Neutrophil (primary cell): ENCODE measurements around the gene KCNJ16.

Source experiments
- H3K27ac ChIP-seq: fragments of 200-600 bp; sonication (generic); 2 replicates; pipeline ENCODE4 v1.5.1; 2016; ENCODE audit warnings: mild to moderate bottlenecking, moderate library complexity
- H3K27me3 ChIP-seq: fragments of 200-600 bp; sonication (generic); 2 replicates; pipeline ENCODE4 v1.6.0; 2016; ENCODE audit warnings: mild to moderate bottlenecking
- H3K36me3 ChIP-seq: fragments of 200-600 bp; sonication (generic); 2 replicates; pipeline ENCODE4 v1.5.1; 2017
- H3K4me1 ChIP-seq, 2 experiments: fragments of 200-600 bp in 1 of 2; sonication (generic) in 1 of 2; 1 replicate in 1 of 2; 2 replicates in 1 of 2; pipeline versions ENCODE4 v1.5.1 to v1.6.1; 2013 to 2016; ENCODE audit warnings: low read depth in 1 of 2, low read length in 1 of 2, mild to moderate bottlenecking in 1 of 2, moderate library complexity in 1 of 2; ENCODE audit not compliant: control insufficient read depth in 1 of 2, insufficient read depth in 1 of 2
- H3K4me3 ChIP-seq, 2 experiments: fragments of 200-600 bp in 1 of 2; sonication (generic) in 1 of 2; 1 replicate in 1 of 2; 2 replicates in 1 of 2; pipeline ENCODE4 v1.5.1; 2013 to 2016; ENCODE audit warnings: low read depth in 1 of 2, low read length in 1 of 2, mild to moderate bottlenecking in 1 of 2, moderate library complexity in 1 of 2
- H3K9me3 ChIP-seq: fragments of 200-600 bp; sonication (generic); 2 replicates; pipeline ENCODE4 v1.5.1; 2016
- CTCF ChIP-seq: fragments of 200-600 bp; sonication (generic); IDR thresholded peaks from 2 replicates; pipeline ENCODE4 v1.5.1; 2016; ENCODE audit warnings: antibody characterized with exemption

Gene KCNJ16

DNA sequence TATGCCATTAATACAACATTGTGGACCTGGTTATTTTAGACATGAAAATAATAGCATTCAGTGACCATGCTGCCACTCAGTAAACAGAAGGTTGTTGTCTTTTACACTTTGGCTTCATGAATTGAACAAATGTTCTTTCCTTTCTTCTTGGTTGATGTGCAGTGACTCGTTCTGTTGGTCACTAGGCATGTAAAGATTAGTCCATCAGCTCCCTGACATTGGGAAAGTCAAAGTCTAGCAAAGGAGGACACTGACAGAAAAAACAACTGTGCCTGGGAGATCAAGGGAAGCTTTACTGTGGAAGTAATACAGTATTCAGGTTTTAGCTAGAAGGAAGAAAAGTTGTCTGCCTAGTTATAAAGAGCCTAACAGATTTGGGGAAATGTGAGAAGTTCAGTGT, 6.9 kb downstream of the KCNJ16 start:
- H3K9me3 ChIP-seq: no peaks in the 10 kb centered on the region
- no peaks in the 10 kb centered on the region for H3K27me3 ChIP-seq
- H3K36me3 ChIP-seq: no peaks in the 10 kb centered on the region
- no peaks in the 10 kb centered on the region for H3K4me1 ChIP-seq
- H3K4me3 ChIP-seq: no peak overlapping the region
- no peak overlapping the region for H3K27ac ChIP-seq
- no peak for TF ChIP-seq CTCF

DNA sequence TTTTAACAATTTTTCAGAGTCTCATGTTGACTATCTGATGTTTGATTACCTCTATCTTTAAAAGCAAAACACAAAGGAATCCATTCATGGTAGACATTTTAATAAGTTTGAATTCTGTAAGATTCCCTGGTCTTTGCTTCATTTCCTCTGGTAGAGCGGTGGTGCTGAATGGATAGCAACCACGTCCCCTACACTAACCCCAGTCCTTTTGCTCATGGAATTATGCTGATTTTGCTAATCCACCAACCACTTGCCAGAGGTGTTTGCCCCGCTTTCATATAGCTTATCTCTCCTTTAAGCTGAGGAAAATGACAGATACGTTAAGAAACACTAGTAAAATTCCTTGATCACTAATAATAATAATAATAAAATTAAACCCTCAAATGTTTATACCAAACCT, 9.5 kb downstream of the KCNJ16 start:
- Histone ChIP-seq H3K4me3 (no peak overlapping the region), H3K9me3 (no peaks in the 10 kb centered on the region), H3K36me3 (no peaks in the 10 kb centered on the region), H3K27ac (no peak overlapping the region), H3K27me3 (no peaks in the 10 kb centered on the region), H3K4me1 (no peaks in the 10 kb centered on the region)
- TF ChIP-seq CTCF: no peak

DNA sequence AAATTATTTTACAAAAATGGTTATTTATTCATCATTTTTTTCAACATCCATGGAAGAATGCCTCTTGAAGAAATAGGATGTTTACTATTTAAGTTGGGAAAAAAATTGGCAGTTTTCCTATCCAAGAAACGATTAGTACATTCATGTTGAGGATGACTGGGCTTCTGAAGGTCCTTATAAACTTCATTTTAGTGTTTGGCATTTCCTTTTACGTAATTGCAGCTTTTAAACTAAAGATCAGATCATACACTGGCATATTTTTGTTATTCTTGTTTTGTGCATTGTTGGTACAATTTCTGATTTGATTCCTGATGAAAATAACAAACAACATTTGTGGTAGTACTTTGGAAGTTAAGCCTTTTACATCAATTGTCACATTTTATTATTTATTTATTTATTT, 11.5 kb downstream of the KCNJ16 start:
- Histone ChIP-seq H3K27me3 (no peaks in the 10 kb centered on the region), H3K36me3 (no peaks in the 10 kb centered on the region), H3K9me3 (no peaks in the 10 kb centered on the region), H3K4me3 (no peak overlapping the region), H3K27ac (no peak overlapping the region), H3K4me1 (no peaks in the 10 kb centered on the region)
- TF ChIP-seq CTCF: no peak

GRCh38 chr17:70089513-70090148, 14.6 kb downstream of the KCNJ16 start:
- Histone ChIP-seq H3K27me3 (no peaks in the 10 kb centered on the region), H3K4me3 (no peak overlapping the region), H3K9me3 (no peaks in the 10 kb centered on the region), H3K4me1 (no peaks in the 10 kb centered on the region), H3K36me3 (no peaks in the 10 kb centered on the region), H3K27ac (no peak overlapping the region)
- TF ChIP-seq CTCF: no peak

DNA sequence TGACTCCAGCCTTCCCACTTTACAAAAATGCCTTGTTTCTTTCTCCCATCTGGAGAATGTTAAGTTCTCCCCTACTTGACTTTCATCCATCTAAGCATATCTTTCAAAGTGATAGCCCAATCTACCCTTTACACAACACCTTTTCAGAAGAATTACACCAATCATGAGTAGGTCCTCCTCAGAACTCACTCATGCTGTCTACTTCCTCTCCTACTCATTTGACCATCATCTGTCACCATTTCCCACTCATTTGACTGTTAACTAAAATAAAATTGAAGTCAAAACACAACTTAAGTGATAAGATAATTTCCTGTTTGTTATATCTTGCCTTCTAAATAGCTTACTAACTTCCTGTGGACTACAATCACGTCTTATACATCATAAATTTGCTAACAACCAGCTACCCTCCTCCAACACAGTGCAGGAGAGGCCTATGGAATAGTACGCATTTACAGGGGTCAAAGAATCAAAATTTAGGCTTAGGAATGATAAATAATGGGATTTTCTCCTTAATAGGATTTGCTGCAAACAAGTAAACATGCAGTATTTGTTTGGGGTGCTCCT, 16.1 kb downstream of the KCNJ16 start:
- TF ChIP-seq CTCF: no peak
- Histone ChIP-seq H3K4me3 (no peak overlapping the region), H3K9me3 (no peaks in the 10 kb centered on the region), H3K27ac (no peak overlapping the region), H3K4me1 (no peaks in the 10 kb centered on the region), H3K36me3 (no peaks in the 10 kb centered on the region), H3K27me3 (no peaks in the 10 kb centered on the region)
